ENCODE results near the gene LACRT.

- no peak for TF ChIP-seq CTCF (IDR thresholded peaks at IDR 0.05)
- no peak for TF ChIP-seq POLR2A (IDR thresholded peaks at IDR 0.05)
Observed at GRCh38 chr12:54606556-54606955, 28.1 kb downstream of the LACRT start.
